Myocyte (in vitro differentiated cells): Measurements from ENCODE around the gene TM2D3. TPM values are rescaled to one million over a fixed set of nuclear protein-coding genes. Genes with fewer than 3 reads are reported as not detected.

Source experiments
- DNase-seq: peaks from one replicate; pipeline ENCODE4 v3.0.0-alpha.2; 2012; ENCODE audit warnings: low read depth
- total RNA-seq: library from RNA; depleted of rRNA; stranded (reverse); fragments of >200 nt; gene quantifications from 2 replicates; pipeline ENCODE4 v1.2.3, GENCODE V29; 2014

TM2D3 gene
- total RNA-seq, 1 donor from 2014 or later, result 51.5 TPM

- DNase-seq, result no peak
Measured at GRCh38 chr15:101607108-101607507, 45.1 kb downstream of the TM2D3 start.

GRCh38 chr15:101604124-101604874 lies 47.9 kb downstream of the TM2D3 start:
- DNase-seq, result no peak

- DNase-seq, result no peak
Measured at GRCh38 chr15:101602801-101603200, 49.4 kb downstream of the TM2D3 start.

GRCh38 chr15:101600035-101600434 lies 52.1 kb downstream of the TM2D3 start:
- DNase-seq, result no peak

GRCh38 chr15:101599091-101599490 lies 53.1 kb downstream of the TM2D3 start:
- DNase-seq, result no peak

- no peak for DNase-seq
Measured at GRCh38 chr15:101597360-101597928, 54.7 kb downstream of the TM2D3 start.

GRCh38 chr15:101596633-101597032 lies 55.5 kb downstream of the TM2D3 start:
- DNase-seq, result no peak

Other genes with a start within 250 kb of the TM2D3 start
- 2.2 and 2.5 TPM in 2 replicates for gene PCSK6, start 162.7 kb downstream of the TM2D3 start, total RNA-seq
- 26.2 and 48.0 TPM in 2 replicates for gene TARS3, start 72.1 kb upstream of the TM2D3 start, total RNA-seq
- gene OR4F6, start 151.1 kb upstream of the TM2D3 start, total RNA-seq, result not detected in 2 replicates
- gene OR4F15, start 159.8 kb upstream of the TM2D3 start, total RNA-seq, result not detected in 2 replicates